Measurements from ENCODE around the gene POR.

DNA sequence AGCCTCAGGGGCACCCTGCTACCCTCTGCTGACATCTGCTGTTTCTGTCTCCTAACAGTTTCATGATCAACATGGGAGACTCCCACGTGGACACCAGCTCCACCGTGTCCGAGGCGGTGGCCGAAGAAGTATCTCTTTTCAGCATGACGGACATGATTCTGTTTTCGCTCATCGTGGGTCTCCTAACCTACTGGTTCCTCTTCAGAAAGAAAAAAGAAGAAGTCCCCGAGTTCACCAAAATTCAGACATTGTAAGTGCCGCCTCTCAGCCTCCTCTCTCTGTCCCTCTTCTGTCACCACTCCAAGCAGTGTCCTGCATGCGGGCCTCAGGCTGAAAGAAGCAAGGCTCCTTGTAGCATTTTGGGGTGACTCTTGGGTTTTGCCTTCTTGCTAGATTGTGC is 39.0 kb downstream of the POR start:
- no peak for TF ChIP-seq SUZ12 (IDR thresholded peaks at IDR 0.05)
- TF ChIP-seq L3MBTL2 (conservative IDR thresholded peaks at IDR 0.05) = no peak
- TF ChIP-seq TARDBP (IDR thresholded peaks at IDR 0.05) = no peak
